HepG2 (cell line): ENCODE data around the gene PTGER3. TPM values are rescaled to one million over a fixed set of nuclear protein-coding genes. Genes with fewer than 3 reads are reported as not detected.

Experiments
- AKNA ChIP-seq: sonication (generic); formaldehyde crosslinking; IDR thresholded peaks from 2 replicates; pipeline ENCODE4 v1.4.0; 2020; ENCODE audit warnings: missing genetic modification reagents, borderline replicate concordance
- ATF5 ChIP-seq: sonication (generic); formaldehyde crosslinking; IDR thresholded peaks from 2 replicates; pipeline ENCODE4 v1.4.0; 2020; ENCODE audit warnings: mild to moderate bottlenecking, low read depth, missing genetic modification reagents
- CHD4 ChIP-seq: fragments of 200-600 bp; sonication (generic); IDR thresholded peaks from 2 replicates; pipeline ENCODE4 v1.7.0; 2017; ENCODE audit warnings: mild to moderate bottlenecking, low read length, borderline replicate concordance
- ELF4 ChIP-seq: sonication (generic); formaldehyde crosslinking; IDR thresholded peaks from 2 replicates; pipeline ENCODE4 v1.5.0; 2020; ENCODE audit warnings: missing genetic modification reagents, mild to moderate bottlenecking, moderate library complexity, borderline replicate concordance
- HMGXB3 ChIP-seq: sonication (generic); formaldehyde crosslinking; IDR thresholded peaks from 2 replicates; pipeline ENCODE4 v1.4.0; 2020; ENCODE audit warnings: missing genetic modification reagents, borderline replicate concordance
- MYC ChIP-seq: sonication (generic); formaldehyde crosslinking; IDR thresholded peaks from 2 replicates; pipeline ENCODE4 v1.9.0; 2021; ENCODE audit warnings: missing genetic modification reagents, borderline replicate concordance
- NFYB ChIP-seq: sonication (generic); formaldehyde crosslinking; IDR thresholded peaks from 2 replicates; pipeline ENCODE4 v1.4.0; 2020; ENCODE audit warnings: missing genetic modification reagents
- RFXAP ChIP-seq: sonication (generic); formaldehyde crosslinking; IDR thresholded peaks from 2 replicates; pipeline ENCODE4 v1.4.0; 2020; ENCODE audit warnings: missing genetic modification reagents, borderline replicate concordance
- RORA ChIP-seq: sonication (generic); formaldehyde crosslinking; IDR thresholded peaks from 2 replicates; pipeline ENCODE4 v1.5.0; 2020; ENCODE audit warnings: mild to moderate bottlenecking, missing genetic modification reagents, moderate library complexity
- SIX1 ChIP-seq: sonication (generic); formaldehyde crosslinking; IDR thresholded peaks from 2 replicates; pipeline ENCODE4 v1.4.0; 2020; ENCODE audit warnings: missing genetic modification reagents, borderline replicate concordance
- TP53 ChIP-seq: sonication (generic); formaldehyde crosslinking; conservative IDR thresholded peaks from 2 replicates; pipeline ENCODE4 v1.4.0; 2020; ENCODE audit warnings: missing genetic modification reagents
- ZBTB33 ChIP-seq: sonication (generic); formaldehyde crosslinking; IDR thresholded peaks from 2 replicates; pipeline ENCODE4 v1.4.0; 2020; ENCODE audit warnings: missing genetic modification reagents
- ZNF331 ChIP-seq: sonication (generic); formaldehyde crosslinking; IDR thresholded peaks from 2 replicates; pipeline ENCODE4 v1.4.0; 2020; ENCODE audit warnings: missing genetic modification reagents
- ZNF382 ChIP-seq: sonication (generic); formaldehyde crosslinking; IDR thresholded peaks from 2 replicates; pipeline ENCODE4 v1.5.0; 2020; ENCODE audit warnings: missing genetic modification reagents, mild to moderate bottlenecking, borderline replicate concordance
- ZNF605 ChIP-seq: sonication (generic); formaldehyde crosslinking; IDR thresholded peaks from 2 replicates; pipeline ENCODE4 v1.8.0; 2022; ENCODE audit warnings: mild to moderate bottlenecking, missing genetic modification reagents
- polyA plus RNA-seq, 8 experiments: library from polyadenylated mRNA; depleted of rRNA in 3 of 8; stranded (reverse) in 7 of 8; unstranded in 1 of 8; fragments of >200 nt; fragmentation: Illumina TruSeq in 4 of 8; extraction: Trizol in 4 of 8; gene quantifications; 2 replicates each; pipeline versions ENCODE4 v1.2.1 to v1.2.3, GENCODE V29; 2011 to 2016; ENCODE audit warnings: low read depth in 4 of 8, missing spikeins in 1 of 8, mixed read lengths in 1 of 8; ENCODE audit not compliant: insufficient read depth in 1 of 8
- total RNA-seq, 5 experiments: library from RNA; depleted of rRNA; stranded (reverse); fragments of >200 nt; fragmentation: Illumina TruSeq; extraction: Trizol; gene quantifications; 2 replicates each; pipeline ENCODE4 v1.2.3, GENCODE V29; 2016; ENCODE audit warnings: low read depth in 1 of 5

PTGER3 gene
- total and polyA plus RNA-seq, 2 of the 13 experiments (the other 11 are each of a cell fraction or from before 2014, with no cell fraction given) = 0.01 TPM; not detected in 1

GRCh38 chr1:71080739-71081696 lies 33.4 kb upstream of the PTGER3 start, which contains the start of gene ZRANB2 (continued):
- TF ChIP-seq HMGXB3 (peak; percentile 74), CHD4 (no peak), ZNF382 (no peak), ZBTB33 (no peak), ZNF331 (no peak; the same call in 1 of the 2 replicates), SIX1 (CRISPR knock-in tag) (no peak), ELF4 (peak; percentile 89), ZNF605 (CRISPR knock-in tag) (no peak), TP53 (CRISPR knock-in tag) (no peak), MYC (CRISPR knock-in tag) (peak; percentile 39; the same call in 1 of the 2 replicates), ATF5 (CRISPR knock-in tag) (no peak), RORA (CRISPR knock-in tag) (no peak), RFXAP (no peak), NFYB (no peak), AKNA (CRISPR knock-in tag) (no peak)
